Measurements from ENCODE around the gene TAF7. TPM values are rescaled to one million over a fixed set of nuclear protein-coding genes. Genes with fewer than 3 reads are reported as not detected.
A peak's percentile ranks its signal among the peaks of the same experiment; 100 is the strongest.
"Not testable (repeated sequence)": the region's sequence is repeated elsewhere in the genome, so short reads cannot be mapped to it uniquely, and the experiment has no call there.

TAF7 gene
- total RNA-seq, 1 donor from 2014 or later: 51.2 TPM

GRCh38 chr5:141338538-141339306 is 18.1 kb upstream of the TAF7 start, which contains the start of gene PCDHGA2:
Gene PCDHGA2 (plus strand): TSS chr5:141338760.
- peak in 1 of 2 donors; percentile 64 for DNase-seq (ENCODE audit: low read depth in 2 of 2)

GRCh38 chr5:141332571-141332970 is 12.0 kb upstream of the TAF7 start:
- DNase-seq (ENCODE audit: low read depth in 2 of 2): not testable (repeated sequence)

GRCh38 chr5:141330299-141331080 is 9.9 kb upstream of the TAF7 start, which contains the start of gene PCDHGA1:
Gene PCDHGA1 (plus strand): TSS chr5:141330514.
- peak in 1 of 2 donors; percentile 51 for DNase-seq (ENCODE audit: low read depth in 2 of 2)

- no peak for DNase-seq (ENCODE audit: low read depth in 2 of 2)
Measured at GRCh38 chr5:141328231-141328630, 7.6 kb upstream of the TAF7 start.

GRCh38 chr5:141326088-141326854 is 5.7 kb upstream of the TAF7 start:
- peak; percentile 41 to 75 for DNase-seq (ENCODE audit: low read depth in 2 of 2)

- DNase-seq (ENCODE audit: low read depth in 2 of 2): no peak
Measured at GRCh38 chr5:141322261-141322660, 1.7 kb upstream of the TAF7 start.

GRCh38 chr5:141319699-141320098 is 885 bp downstream of the TAF7 start:
- DNase-seq (ENCODE audit: low read depth in 2 of 2): no peak

DNA sequence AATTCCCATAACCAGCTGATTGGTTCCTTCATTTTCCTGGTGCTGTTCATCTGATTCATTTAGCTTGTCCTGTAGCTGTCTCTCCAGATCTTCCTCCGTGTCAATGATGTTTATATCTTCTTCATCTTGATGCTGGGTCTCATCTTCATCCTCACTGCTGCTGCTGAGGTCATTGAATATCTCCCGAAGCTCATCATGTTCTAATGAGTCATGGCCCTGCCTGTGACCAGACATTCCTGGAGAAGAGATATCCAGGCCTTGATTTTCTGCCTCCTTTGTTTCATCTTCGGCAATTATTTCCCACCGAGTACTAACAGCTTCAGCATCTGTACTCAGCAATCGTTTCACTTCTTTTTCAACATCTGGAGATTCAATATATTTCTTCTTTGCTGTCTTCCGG is 1.4 kb downstream of the TAF7 start:
- no peak for DNase-seq (ENCODE audit: low read depth in 2 of 2)

GRCh38 chr5:141316963-141317362 is 3.6 kb downstream of the TAF7 start:
- not testable (repeated sequence) for DNase-seq (ENCODE audit: low read depth in 2 of 2)

GRCh38 chr5:141313711-141314110 is 6.9 kb downstream of the TAF7 start:
- no peak for DNase-seq (ENCODE audit: low read depth in 2 of 2)

DNA sequence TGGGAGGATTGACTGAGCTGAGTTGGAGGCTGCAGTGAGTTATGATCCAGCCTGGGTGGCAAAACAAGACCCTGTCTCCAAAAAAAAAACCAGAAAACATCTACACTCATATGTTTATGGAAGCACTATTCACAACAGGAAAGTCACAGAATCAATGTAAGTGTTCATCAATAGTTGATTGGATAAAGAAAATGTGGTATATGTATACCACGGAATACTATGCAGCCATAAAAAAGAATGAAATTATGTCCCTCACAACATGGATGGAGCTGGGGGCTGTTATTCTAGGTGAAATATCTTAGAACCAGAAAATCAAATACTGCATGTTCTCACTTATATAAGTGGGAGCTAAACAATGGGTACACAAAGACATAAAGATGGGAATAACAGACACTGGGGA is 14.0 kb downstream of the TAF7 start:
- DNase-seq (ENCODE audit: low read depth in 2 of 2): no peak

DNA sequence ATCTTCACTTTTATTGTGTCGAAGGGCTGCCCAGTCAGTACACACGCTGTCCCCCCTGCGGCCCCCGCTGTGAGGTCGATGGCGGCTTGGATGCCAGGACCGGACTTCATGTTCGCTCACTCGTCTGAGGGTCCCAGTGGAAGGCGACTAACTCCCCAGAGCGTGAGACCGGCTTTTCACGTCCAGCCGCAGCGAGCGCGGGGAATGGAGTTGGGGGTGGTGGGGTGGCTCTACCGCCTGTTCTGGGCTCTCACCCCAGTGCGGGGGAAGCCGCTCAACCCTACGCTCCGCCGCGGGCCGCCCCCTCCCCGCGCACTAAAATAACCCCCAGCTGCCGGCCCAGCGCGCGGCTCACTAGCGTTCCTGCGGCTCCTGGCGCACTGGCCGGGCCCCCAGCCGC is 16.8 kb downstream of the TAF7 start, which contains the start of gene SLC25A2:
Gene SLC25A2, minus strand, starts transcription at position 294 of the 400 bp plus-strand sequence. Its CDS starts 184 bp downstream, at position 110.
- DNase-seq (ENCODE audit: low read depth in 2 of 2): no peak

- DNase-seq (ENCODE audit: low read depth in 2 of 2): no peak
Measured at GRCh38 chr5:141298376-141298775, 22.2 kb downstream of the TAF7 start.

DNA sequence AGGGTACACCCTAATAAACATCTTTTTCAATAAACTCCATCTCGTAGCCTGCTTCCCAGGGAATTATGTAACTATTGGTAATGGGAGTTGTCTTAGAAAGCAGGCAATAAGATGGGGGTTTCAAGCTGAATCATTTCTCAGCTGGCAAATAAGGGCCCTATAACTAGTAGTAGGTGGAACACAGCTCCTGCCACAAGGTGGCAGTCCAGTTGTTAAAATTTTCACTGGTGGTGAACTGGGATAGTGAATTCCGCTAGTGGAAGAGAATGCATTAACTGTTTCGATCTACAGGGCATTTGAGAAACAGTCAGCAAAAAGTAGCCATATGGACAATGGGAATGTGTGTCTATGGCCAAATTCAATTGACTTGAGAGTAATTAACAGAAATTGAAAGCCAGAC is 47.7 kb downstream of the TAF7 start:
- no peak for DNase-seq (ENCODE audit: low read depth in 2 of 2)

DNA sequence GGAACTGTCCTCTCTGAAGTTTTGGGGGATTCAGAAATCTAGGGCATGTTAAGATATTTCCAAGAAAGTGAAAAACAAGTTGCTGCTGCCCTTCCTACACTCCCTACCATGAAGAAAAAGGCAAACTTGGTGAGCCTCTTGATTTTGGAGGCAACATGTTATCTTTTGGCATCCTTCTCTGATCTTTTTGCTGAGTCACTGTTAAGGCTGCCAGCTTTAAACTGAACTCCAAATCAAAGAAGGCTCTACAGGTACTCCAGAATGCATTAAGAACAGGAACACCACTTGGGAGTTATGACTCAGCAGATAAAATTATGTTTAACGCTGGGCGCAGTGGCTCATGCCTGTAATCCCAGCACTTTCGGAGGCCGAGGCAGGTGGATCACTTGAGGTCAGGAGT is 51.4 kb downstream of the TAF7 start:
- DNase-seq (ENCODE audit: low read depth in 2 of 2): no peak

Other genes with a start within 250 kb of the TAF7 start
- gene PCDHB2, start 226.2 kb downstream of the TAF7 start, total RNA-seq: 0.39 and 1.3 TPM in 2 replicates
- gene PCDHB3, start 220.3 kb downstream of the TAF7 start, total RNA-seq: 0.26 and 1.1 TPM in 2 replicates
- under 0.01 and 0.13 TPM in 2 replicates for gene PCDHB4, start 199.0 kb downstream of the TAF7 start, total RNA-seq
- gene PCDHB5, start 185.6 kb downstream of the TAF7 start, total RNA-seq: 0.51 and 1.4 TPM in 2 replicates
- under 0.01 and 0.13 TPM in 2 replicates for gene PCDHB6, start 170.7 kb downstream of the TAF7 start, total RNA-seq
- gene PCDHB7, start 148.1 kb downstream of the TAF7 start, total RNA-seq: 0.26 and 1.4 TPM in 2 replicates
- gene PCDHB8, start 143.0 kb downstream of the TAF7 start, total RNA-seq: 0.38 and 0.51 TPM in 2 replicates
- 0.13 and 0.76 TPM in 2 replicates for gene PCDHB16, start 138.4 kb downstream of the TAF7 start, total RNA-seq
- 0.13 and 0.25 TPM in 2 replicates for gene PCDHB9, start 133.6 kb downstream of the TAF7 start, total RNA-seq
- 0.39 and 1.0 TPM in 2 replicates for gene PCDHB10, start 128.4 kb downstream of the TAF7 start, total RNA-seq
- gene PCDHB11, start 121.2 kb downstream of the TAF7 start, total RNA-seq: 0.13 and 0.89 TPM in 2 replicates
- gene PCDHB12, start 112.1 kb downstream of the TAF7 start, total RNA-seq: 0.26 and 0.76 TPM in 2 replicates
- gene PCDHB13, start 106.9 kb downstream of the TAF7 start, total RNA-seq: 0.51 and 1.9 TPM in 2 replicates
- gene PCDHB14, start 97.4 kb downstream of the TAF7 start, total RNA-seq: 0.51 and 1.3 TPM in 2 replicates
- 0.26 and 0.76 TPM in 2 replicates for gene PCDHB15, start 75.4 kb downstream of the TAF7 start, total RNA-seq
- under 0.01 and 0.13 TPM in 2 replicates for gene SLC25A2, start 16.7 kb downstream of the TAF7 start, total RNA-seq
- 0.26 and 0.51 TPM in 2 replicates for gene PCDHGA1, start 9.7 kb upstream of the TAF7 start, total RNA-seq
- 0.39 and 1.1 TPM in 2 replicates for gene PCDHGA2, start 18.0 kb upstream of the TAF7 start, total RNA-seq
- 0.13 and 0.63 TPM in 2 replicates for gene PCDHGA3, start 23.0 kb upstream of the TAF7 start, total RNA-seq
- 0.39 and 1.1 TPM in 2 replicates for gene PCDHGB1, start 29.3 kb upstream of the TAF7 start, total RNA-seq
- gene PCDHGA4, start 34.2 kb upstream of the TAF7 start, total RNA-seq: 0.90 and 2.1 TPM in 2 replicates
- gene PCDHGB2, start 39.2 kb upstream of the TAF7 start, total RNA-seq: 0.64 and 1.9 TPM in 2 replicates
- gene PCDHGA5, start 43.4 kb upstream of the TAF7 start, total RNA-seq: 0.26 and 0.63 TPM in 2 replicates
- 1.9 and 3.8 TPM in 2 replicates for gene PCDHGB3, start 49.5 kb upstream of the TAF7 start, total RNA-seq
- 1.2 and 2.4 TPM in 2 replicates for gene PCDHGA6, start 53.1 kb upstream of the TAF7 start, total RNA-seq
- 0.64 and 1.5 TPM in 2 replicates for gene PCDHGA7, start 62.0 kb upstream of the TAF7 start, total RNA-seq
- gene PCDHGB4, start 66.9 kb upstream of the TAF7 start, total RNA-seq: 6.4 and 10.6 TPM in 2 replicates
- gene PCDHGA8, start 71.8 kb upstream of the TAF7 start, total RNA-seq: 0.64 and 1.1 TPM in 2 replicates
- 6.4 and 9.7 TPM in 2 replicates for gene PCDHGB5, start 77.2 kb upstream of the TAF7 start, total RNA-seq
- gene PCDHGA9, start 82.0 kb upstream of the TAF7 start, total RNA-seq: 1.4 and 2.4 TPM in 2 replicates
- gene PCDHGB6, start 87.2 kb upstream of the TAF7 start, total RNA-seq: 1.5 and 2.7 TPM in 2 replicates
- gene PCDHGA10, start 92.2 kb upstream of the TAF7 start, total RNA-seq: 3.0 and 6.2 TPM in 2 replicates
- gene PCDHGB7, start 96.9 kb upstream of the TAF7 start, total RNA-seq: 3.7 and 8.2 TPM in 2 replicates
- 4.0 and 5.4 TPM in 2 replicates for gene PCDHGA11, start 100.3 kb upstream of the TAF7 start, total RNA-seq
- gene PCDHGA12, start 109.7 kb upstream of the TAF7 start, total RNA-seq: 3.5 and 3.9 TPM in 2 replicates
- 12.3 and 15.6 TPM in 2 replicates for gene PCDHGC3, start 155.2 kb upstream of the TAF7 start, total RNA-seq
- 0.77 and 0.89 TPM in 2 replicates for gene PCDHGC4, start 164.2 kb upstream of the TAF7 start, total RNA-seq
- gene PCDHGC5, start 168.3 kb upstream of the TAF7 start, total RNA-seq: 0.26 and 0.51 TPM in 2 replicates